Chondrocyte (in vitro differentiated cells): Measurements from ENCODE around the gene PAX4. TPM values are rescaled to one million over a fixed set of nuclear protein-coding genes. Genes with fewer than 3 reads are reported as not detected.

Source experiments
- DNase-seq: peaks from one replicate; pipeline ENCODE4 v3.0.0; 2021; ENCODE audit warnings: mixed read lengths, low spot score
- H3K27ac Mint-ChIP-seq: one replicate; pipeline ENCODE4 v1.8.0; 2021; ENCODE audit warnings: mild to moderate bottlenecking, moderate library complexity, mixed read lengths; ENCODE audit not compliant: unreplicated experiment
- H3K27me3 Mint-ChIP-seq: 2 replicates; pipeline ENCODE4 v1.8.0; 2021; ENCODE audit warnings: low read depth, mixed read lengths
- H3K36me3 Mint-ChIP-seq: 2 replicates; pipeline ENCODE4 v1.8.0; 2021; ENCODE audit warnings: low read depth, mixed read lengths
- H3K4me1 Mint-ChIP-seq: 2 replicates; pipeline ENCODE4 v1.8.0; 2021; ENCODE audit warnings: low read depth, mild to moderate bottlenecking, mixed read lengths
- H3K4me3 Mint-ChIP-seq: one replicate; pipeline ENCODE4 v1.8.0; 2021; ENCODE audit warnings: mild to moderate bottlenecking, moderate library complexity, mixed read lengths; ENCODE audit not compliant: unreplicated experiment
- H3K9me3 Mint-ChIP-seq: 2 replicates; pipeline ENCODE4 v1.8.0; 2021; ENCODE audit warnings: low read depth, mixed read lengths
- total RNA-seq: library from RNA; stranded (reverse); gene quantifications from 3 replicates; pipeline ENCODE4 v1.2.1, GENCODE V29; 2021
- TF ChIP-seq, protein P1 (sequence below): fragments of 200-600 bp; sonication (generic); IDR thresholded peaks from 2 replicates; pipeline ENCODE4 v1.5.0; 2021; ENCODE audit warnings: antibody characterized with exemption, mild to moderate bottlenecking, moderate library complexity

Gene PAX4
- total RNA-seq, 1 donor from 2014 or later, result not detected

DNA sequence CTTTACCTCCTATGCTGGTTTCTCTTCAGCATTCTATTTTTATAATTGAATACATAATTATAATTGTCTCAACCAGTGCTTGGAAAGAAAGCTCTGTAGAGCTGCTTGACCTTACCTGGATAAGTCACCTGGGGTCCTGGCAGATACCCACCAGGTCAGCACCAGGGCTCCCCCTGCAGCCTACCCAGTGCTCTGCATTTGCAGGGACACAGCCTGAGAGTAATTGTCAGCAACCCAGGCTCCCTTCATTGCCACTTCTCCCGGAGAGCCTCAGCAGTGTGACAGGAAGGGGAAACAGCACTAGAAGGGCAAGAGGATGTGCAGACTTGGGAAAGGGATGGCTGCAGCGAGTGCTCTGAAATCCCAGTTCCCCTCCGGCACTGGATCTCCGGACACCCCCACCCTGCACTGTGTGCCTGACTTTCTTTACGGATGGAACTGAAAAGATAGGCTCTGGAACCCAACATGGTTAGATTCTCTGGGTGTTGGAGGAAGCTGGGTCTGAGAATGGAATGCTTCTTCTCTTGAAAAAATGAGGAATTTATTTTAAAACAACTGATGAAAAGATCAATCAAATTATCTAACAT, 11.4 kb upstream of the PAX4 start:
- Mint-ChIP-seq H3K27ac (no peak overlapping the region), H3K27me3 (peaks cover 11% of the 10 kb centered on the region), H3K4me3 (no peak overlapping the region), H3K9me3 (no peaks in the 10 kb centered on the region), H3K4me1 (peaks cover 13% of the 10 kb centered on the region), H3K36me3 (no peaks in the 10 kb centered on the region)
- TF ChIP-seq, protein P1, sequence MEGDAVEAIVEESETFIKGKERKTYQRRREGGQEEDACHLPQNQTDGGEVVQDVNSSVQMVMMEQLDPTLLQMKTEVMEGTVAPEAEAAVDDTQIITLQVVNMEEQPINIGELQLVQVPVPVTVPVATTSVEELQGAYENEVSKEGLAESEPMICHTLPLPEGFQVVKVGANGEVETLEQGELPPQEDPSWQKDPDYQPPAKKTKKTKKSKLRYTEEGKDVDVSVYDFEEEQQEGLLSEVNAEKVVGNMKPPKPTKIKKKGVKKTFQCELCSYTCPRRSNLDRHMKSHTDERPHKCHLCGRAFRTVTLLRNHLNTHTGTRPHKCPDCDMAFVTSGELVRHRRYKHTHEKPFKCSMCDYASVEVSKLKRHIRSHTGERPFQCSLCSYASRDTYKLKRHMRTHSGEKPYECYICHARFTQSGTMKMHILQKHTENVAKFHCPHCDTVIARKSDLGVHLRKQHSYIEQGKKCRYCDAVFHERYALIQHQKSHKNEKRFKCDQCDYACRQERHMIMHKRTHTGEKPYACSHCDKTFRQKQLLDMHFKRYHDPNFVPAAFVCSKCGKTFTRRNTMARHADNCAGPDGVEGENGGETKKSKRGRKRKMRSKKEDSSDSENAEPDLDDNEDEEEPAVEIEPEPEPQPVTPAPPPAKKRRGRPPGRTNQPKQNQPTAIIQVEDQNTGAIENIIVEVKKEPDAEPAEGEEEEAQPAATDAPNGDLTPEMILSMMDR, result peak; percentile 62
- DNase-seq, result no peak

- H3K27me3 Mint-ChIP-seq, result peaks cover 17% of the 10 kb centered on the region
- H3K4me1 Mint-ChIP-seq, result peaks cover 13% of the 10 kb centered on the region
Measured at GRCh38 chr7:127628445-127628844, 10.5 kb upstream of the PAX4 start.

DNA sequence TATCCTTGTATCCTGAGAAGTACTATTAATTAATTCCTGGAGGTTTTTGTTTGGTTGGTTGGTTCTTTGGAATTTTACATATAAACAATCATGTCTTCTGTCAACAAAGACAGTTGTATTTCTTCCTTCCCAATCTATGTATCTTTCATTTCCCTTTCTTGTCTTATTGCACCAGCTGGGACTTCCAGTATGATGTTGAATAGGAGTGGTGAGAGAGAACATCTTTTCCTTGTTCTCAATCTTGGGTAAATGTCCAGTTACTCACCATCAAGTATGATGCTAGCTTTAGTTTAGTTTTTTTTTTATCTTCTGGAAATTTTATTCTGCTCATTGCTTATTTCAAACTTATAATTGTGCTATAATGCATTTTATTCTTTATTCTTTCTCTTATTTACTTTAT, 7.4 kb upstream of the PAX4 start:
- DNase-seq, result no peak
- H3K36me3 Mint-ChIP-seq, result peaks cover 1% of the 10 kb centered on the region
- peaks cover 40% of the 10 kb centered on the region for H3K27me3 Mint-ChIP-seq
- no peak overlapping the region for H3K4me3 Mint-ChIP-seq
- TF ChIP-seq, protein P1, result no peak
- peaks cover 4% of the 10 kb centered on the region for H3K4me1 Mint-ChIP-seq
- no peaks in the 10 kb centered on the region for H3K9me3 Mint-ChIP-seq
- H3K27ac Mint-ChIP-seq, result no peak overlapping the region

More at GRCh38 chr7:127628445-127628844, 10.5 kb upstream of the PAX4 start:
- no peak for DNase-seq
- Mint-ChIP-seq H3K9me3 (no peaks in the 10 kb centered on the region), H3K36me3 (peaks cover 1% of the 10 kb centered on the region), H3K27ac (no peak overlapping the region), H3K4me3 (no peak overlapping the region)
- TF ChIP-seq, protein P1, result no peak

- Mint-ChIP-seq H3K4me3 (no peak overlapping the region), H3K9me3 (no peaks in the 10 kb centered on the region), H3K27me3 (peaks cover 82% of the 10 kb centered on the region), H3K4me1 (peaks cover 4% of the 10 kb centered on the region), H3K27ac (no peak overlapping the region), H3K36me3 (peaks cover 1% of the 10 kb centered on the region)
- no peak for DNase-seq
- TF ChIP-seq, protein P1, result no peak
Measured at GRCh38 chr7:127620406-127621233, 2.7 kb upstream of the PAX4 start.

GRCh38 chr7:127619681-127620405, 1.9 kb upstream of the PAX4 start:
- peaks cover 1% of the 10 kb centered on the region for H3K36me3 Mint-ChIP-seq
- no peak overlapping the region for H3K4me3 Mint-ChIP-seq
- peaks cover 86% of the 10 kb centered on the region for H3K27me3 Mint-ChIP-seq
- no peak overlapping the region for H3K27ac Mint-ChIP-seq
- H3K4me1 Mint-ChIP-seq, result peaks cover 4% of the 10 kb centered on the region
- no peaks in the 10 kb centered on the region for H3K9me3 Mint-ChIP-seq
- TF ChIP-seq, protein P1, result no peak
- DNase-seq, result no peak
